ENCODE measurements around the gene PTPRG.

PTPRG gene

GRCh38 chr3:61625429-61625828, 64.1 kb downstream of the PTPRG start:
- DNase-seq: no peak

- DNase-seq: no peak
Measured at GRCh38 chr3:61626484-61626883, 65.1 kb downstream of the PTPRG start.

GRCh38 chr3:61627768-61628185, 66.4 kb downstream of the PTPRG start:
- DNase-seq: no peak

GRCh38 chr3:61628636-61629035, 67.3 kb downstream of the PTPRG start:
- DNase-seq: no peak

GRCh38 chr3:61629442-61629841, 68.1 kb downstream of the PTPRG start:
- no peak for DNase-seq

- DNase-seq: no peak
Measured at GRCh38 chr3:61631108-61631769, 69.9 kb downstream of the PTPRG start.

GRCh38 chr3:61632568-61633175, 71.3 kb downstream of the PTPRG start:
- DNase-seq: no peak

- DNase-seq: no peak
Measured at GRCh38 chr3:61634678-61635077, 73.3 kb downstream of the PTPRG start.

- no peak for DNase-seq
Measured at GRCh38 chr3:61637088-61638051, 76.0 kb downstream of the PTPRG start.

GRCh38 chr3:61638741-61639140, 77.4 kb downstream of the PTPRG start:
- DNase-seq: no peak

GRCh38 chr3:61639991-61640390, 78.6 kb downstream of the PTPRG start:
- DNase-seq: no peak

GRCh38 chr3:61645148-61645547, 83.8 kb downstream of the PTPRG start:
- peak; percentile 9 to 48 for DNase-seq

GRCh38 chr3:61646360-61646759, 85.0 kb downstream of the PTPRG start:
- no peak for DNase-seq

GRCh38 chr3:61646851-61647525, 85.6 kb downstream of the PTPRG start:
- DNase-seq: no peak

GRCh38 chr3:61648481-61648880, 87.1 kb downstream of the PTPRG start:
- no peak for DNase-seq

GRCh38 chr3:61649381-61650170, 88.2 kb downstream of the PTPRG start:
- DNase-seq: no peak

- no peak for DNase-seq
Measured at GRCh38 chr3:61650276-61650675, 88.9 kb downstream of the PTPRG start.

- no peak for DNase-seq
Measured at GRCh38 chr3:61650719-61651410, 89.5 kb downstream of the PTPRG start.

GRCh38 chr3:61657689-61658088, 96.3 kb downstream of the PTPRG start:
- no peak for DNase-seq

- DNase-seq: no peak
Measured at GRCh38 chr3:61662861-61663260, 101.5 kb downstream of the PTPRG start.

GRCh38 chr3:61663356-61664104, 102.2 kb downstream of the PTPRG start:
- no peak for DNase-seq
